Measurements from ENCODE around the gene SLC35G3. TPM values are rescaled to one million over a fixed set of nuclear protein-coding genes. Genes with fewer than 3 reads are reported as not detected.

The SLC35G3 gene
- total and polyA plus RNA-seq, 4 donors: not detected

GRCh38 chr17:35229638-35230037, 35.4 kb upstream of the SLC35G3 start:
- Histone ChIP-seq H3K4me3 (ENCODE audit: low read depth in 1 of 3, low read length in 3 of 3) (no peak overlapping the region), H3K4me1 (ENCODE audit: control insufficient read depth in 4 of 4, insufficient read depth in 4 of 4, low read length in 3 of 4) (no peaks in the 10 kb centered on the region), H3K36me3 (ENCODE audit: control insufficient read depth in 4 of 4, insufficient read depth in 3 of 4, low read depth in 1 of 4, low read length in 3 of 4) (no peaks in the 10 kb centered on the region), H3K9ac (ENCODE audit: low read depth in 1 of 2, low read length in 2 of 2) (no peak overlapping the region), H3K27ac (ENCODE audit: low read depth in 1 of 2, low read length in 2 of 2) (no peak overlapping the region), H3K27me3 (ENCODE audit: control insufficient read depth in 4 of 4, insufficient read depth in 4 of 4, low read length in 3 of 4) (no peaks in the 10 kb centered on the region), H3K9me3 (ENCODE audit: control insufficient read depth in 4 of 4, low read length in 3 of 4) (no peaks in the 10 kb centered on the region)
- TF ChIP-seq HNF4A (conservative IDR thresholded peaks at IDR 0.05) (no peak), RXRA (IDR thresholded peaks at IDR 0.05) (no peak)
- 59% methylated on average over 1 of the region's 1 CpG for WGBS
- no peak for DNase-seq (ENCODE audit: low spot score)

- Histone ChIP-seq H3K27ac (ENCODE audit: low read depth in 1 of 2, low read length in 2 of 2) (no peak overlapping the region), H3K4me3 (ENCODE audit: low read depth in 1 of 3, low read length in 3 of 3) (no peak overlapping the region), H3K9me3 (ENCODE audit: control insufficient read depth in 4 of 4, low read length in 3 of 4) (peaks cover 0 to under 1% (median under 1%) of the 10 kb centered on the region in 4 donors), H3K4me1 (ENCODE audit: control insufficient read depth in 4 of 4, insufficient read depth in 4 of 4, low read length in 3 of 4) (no peaks in the 10 kb centered on the region), H3K9ac (ENCODE audit: low read depth in 1 of 2, low read length in 2 of 2) (no peak overlapping the region), H3K36me3 (ENCODE audit: control insufficient read depth in 4 of 4, insufficient read depth in 3 of 4, low read depth in 1 of 4, low read length in 3 of 4) (no peaks in the 10 kb centered on the region), H3K27me3 (ENCODE audit: control insufficient read depth in 4 of 4, insufficient read depth in 4 of 4, low read length in 3 of 4) (no peaks in the 10 kb centered on the region)
- no peak for DNase-seq (ENCODE audit: low spot score)
- WGBS: 91% methylated on average over 2 of the region's 2 CpGs
- no peak for TF ChIP-seq SP1 (IDR thresholded peaks at IDR 0.05)
- no peak for TF ChIP-seq NR2F2 (IDR thresholded peaks at IDR 0.05)
- no peak for TF ChIP-seq EGR1 (IDR thresholded peaks at IDR 0.05; ENCODE audit: low read depth in 2 of 2)
- TF ChIP-seq JUND (IDR thresholded peaks at IDR 0.05): no peak
- TF ChIP-seq REST (IDR thresholded peaks at IDR 0.05): no peak
- TF ChIP-seq, protein P1, sequence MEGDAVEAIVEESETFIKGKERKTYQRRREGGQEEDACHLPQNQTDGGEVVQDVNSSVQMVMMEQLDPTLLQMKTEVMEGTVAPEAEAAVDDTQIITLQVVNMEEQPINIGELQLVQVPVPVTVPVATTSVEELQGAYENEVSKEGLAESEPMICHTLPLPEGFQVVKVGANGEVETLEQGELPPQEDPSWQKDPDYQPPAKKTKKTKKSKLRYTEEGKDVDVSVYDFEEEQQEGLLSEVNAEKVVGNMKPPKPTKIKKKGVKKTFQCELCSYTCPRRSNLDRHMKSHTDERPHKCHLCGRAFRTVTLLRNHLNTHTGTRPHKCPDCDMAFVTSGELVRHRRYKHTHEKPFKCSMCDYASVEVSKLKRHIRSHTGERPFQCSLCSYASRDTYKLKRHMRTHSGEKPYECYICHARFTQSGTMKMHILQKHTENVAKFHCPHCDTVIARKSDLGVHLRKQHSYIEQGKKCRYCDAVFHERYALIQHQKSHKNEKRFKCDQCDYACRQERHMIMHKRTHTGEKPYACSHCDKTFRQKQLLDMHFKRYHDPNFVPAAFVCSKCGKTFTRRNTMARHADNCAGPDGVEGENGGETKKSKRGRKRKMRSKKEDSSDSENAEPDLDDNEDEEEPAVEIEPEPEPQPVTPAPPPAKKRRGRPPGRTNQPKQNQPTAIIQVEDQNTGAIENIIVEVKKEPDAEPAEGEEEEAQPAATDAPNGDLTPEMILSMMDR (IDR thresholded peaks at IDR 0.05; ENCODE audit: low read depth, low read length, missing input control): no peak
- TF ChIP-seq, protein P2, sequence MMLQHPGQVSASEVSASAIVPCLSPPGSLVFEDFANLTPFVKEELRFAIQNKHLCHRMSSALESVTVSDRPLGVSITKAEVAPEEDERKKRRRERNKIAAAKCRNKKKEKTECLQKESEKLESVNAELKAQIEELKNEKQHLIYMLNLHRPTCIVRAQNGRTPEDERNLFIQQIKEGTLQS (IDR thresholded peaks at IDR 0.05): no peak
- TF ChIP-seq TAF1 (conservative IDR thresholded peaks at IDR 0.05): no peak
- no peak for TF ChIP-seq HNF4A (conservative IDR thresholded peaks at IDR 0.05)
- no peak for TF ChIP-seq MAX (IDR thresholded peaks at IDR 0.05)
- TF ChIP-seq RAD21 (IDR thresholded peaks at IDR 0.05): no peak
- no peak for TF ChIP-seq RXRA (IDR thresholded peaks at IDR 0.05)
Observed at GRCh38 chr17:35227546-35227945, 33.4 kb upstream of the SLC35G3 start.

GRCh38 chr17:35224436-35224835, 30.2 kb upstream of the SLC35G3 start:
- no peaks in the 10 kb centered on the region for H3K4me1 ChIP-seq (ENCODE audit: control insufficient read depth in 4 of 4, insufficient read depth in 4 of 4, low read length in 3 of 4)
- no peak overlapping the region for H3K27ac ChIP-seq (ENCODE audit: low read depth in 1 of 2, low read length in 2 of 2)
- no peak overlapping the region for H3K4me3 ChIP-seq (ENCODE audit: low read depth in 1 of 3, low read length in 3 of 3)
- WGBS: 54% methylated on average over 1 of the region's 1 CpG
- no peak for DNase-seq (ENCODE audit: low spot score)
- H3K27me3 ChIP-seq (ENCODE audit: control insufficient read depth in 4 of 4, insufficient read depth in 4 of 4, low read length in 3 of 4): no peaks in the 10 kb centered on the region
- H3K9ac ChIP-seq (ENCODE audit: low read depth in 1 of 2, low read length in 2 of 2): no peak overlapping the region
- no peaks in the 10 kb centered on the region for H3K36me3 ChIP-seq (ENCODE audit: control insufficient read depth in 4 of 4, insufficient read depth in 3 of 4, low read depth in 1 of 4, low read length in 3 of 4)
- H3K9me3 ChIP-seq (ENCODE audit: control insufficient read depth in 4 of 4, low read length in 3 of 4): peaks cover 0 to 4% (median 2%) of the 10 kb centered on the region in 4 donors
- TF ChIP-seq FOXA2 (IDR thresholded peaks at IDR 0.05): no peak
- TF ChIP-seq HNF4G (IDR thresholded peaks at IDR 0.05): no peak
- no peak for TF ChIP-seq GABPA (IDR thresholded peaks at IDR 0.05 in 1 of 2, conservative IDR thresholded peaks at IDR 0.05 in 1 of 2)
- TF ChIP-seq MAX (IDR thresholded peaks at IDR 0.05): no peak
- TF ChIP-seq ZBTB33 (IDR thresholded peaks at IDR 0.05): no peak
- TF ChIP-seq JUND (IDR thresholded peaks at IDR 0.05): no peak
- TF ChIP-seq, protein P1 (IDR thresholded peaks at IDR 0.05; ENCODE audit: low read depth, low read length, missing input control): no peak
- TF ChIP-seq RXRA (IDR thresholded peaks at IDR 0.05): no peak
- TF ChIP-seq NR2F2 (IDR thresholded peaks at IDR 0.05): no peak
- TF ChIP-seq HNF4A (conservative IDR thresholded peaks at IDR 0.05): no peak
- no peak for TF ChIP-seq SP1 (IDR thresholded peaks at IDR 0.05)
- TF ChIP-seq TAF1 (conservative IDR thresholded peaks at IDR 0.05): no peak
- TF ChIP-seq, protein P2 (IDR thresholded peaks at IDR 0.05): no peak
